Measurements from ENCODE around the gene ZNF451.

Gene ZNF451

GRCh38 chr6:57097596-57097995, 7.6 kb downstream of the ZNF451 start:
- no peak for DNase-seq

- DNase-seq = no peak
Measured at GRCh38 chr6:57102976-57103375, 13.0 kb downstream of the ZNF451 start.

GRCh38 chr6:57104336-57104735, 14.3 kb downstream of the ZNF451 start:
- DNase-seq = no peak

GRCh38 chr6:57106990-57107389, 17.0 kb downstream of the ZNF451 start:
- no peak for DNase-seq

- DNase-seq = no peak
Measured at GRCh38 chr6:57108691-57109090, 18.7 kb downstream of the ZNF451 start.

- no peak for DNase-seq
Measured at GRCh38 chr6:57109880-57110279, 19.9 kb downstream of the ZNF451 start.

- DNase-seq = no peak
Measured at GRCh38 chr6:57113105-57113504, 23.1 kb downstream of the ZNF451 start.

- DNase-seq = no peak
Measured at GRCh38 chr6:57116776-57117175, 26.8 kb downstream of the ZNF451 start.

- no peak for DNase-seq
Measured at GRCh38 chr6:57117796-57118195, 27.8 kb downstream of the ZNF451 start.

- DNase-seq = no peak
Measured at GRCh38 chr6:57123111-57123510, 33.1 kb downstream of the ZNF451 start.

GRCh38 chr6:57127763-57128162, 37.8 kb downstream of the ZNF451 start:
- no peak for DNase-seq

GRCh38 chr6:57130661-57131177, 40.7 kb downstream of the ZNF451 start:
- no peak for DNase-seq

GRCh38 chr6:57134954-57135353, 45.0 kb downstream of the ZNF451 start:
- no peak for DNase-seq

GRCh38 chr6:57135885-57136284, 45.9 kb downstream of the ZNF451 start:
- no peak for DNase-seq

- DNase-seq = no peak
Measured at GRCh38 chr6:57137350-57137749, 47.4 kb downstream of the ZNF451 start.

GRCh38 chr6:57138026-57138425, 48.0 kb downstream of the ZNF451 start:
- DNase-seq = no peak

- DNase-seq = no peak
Measured at GRCh38 chr6:57141451-57142177, 51.6 kb downstream of the ZNF451 start.

GRCh38 chr6:57142178-57142525, 52.2 kb downstream of the ZNF451 start:
- no peak for DNase-seq

- no peak for DNase-seq
Measured at GRCh38 chr6:57143690-57144089, 53.7 kb downstream of the ZNF451 start.

- DNase-seq = no peak
Measured at GRCh38 chr6:57147401-57147800, 57.4 kb downstream of the ZNF451 start.

- no peak for DNase-seq
Measured at GRCh38 chr6:57147955-57148858, 58.2 kb downstream of the ZNF451 start.

GRCh38 chr6:57158658-57159057, 68.7 kb downstream of the ZNF451 start:
- DNase-seq = no peak

- no peak for DNase-seq
Measured at GRCh38 chr6:57159127-57159526, 69.1 kb downstream of the ZNF451 start.

- DNase-seq = no peak
Measured at GRCh38 chr6:57162028-57162427, 72.0 kb downstream of the ZNF451 start.
